ENCODE results near the gene CHADL. TPM values are rescaled to one million over a fixed set of nuclear protein-coding genes. Genes with fewer than 3 reads are reported as not detected.

Gene CHADL
- total RNA-seq, 4 donors from 2014 or later: 7.5 to 13.2 (median 10.3) TPM

GRCh38 chr22:41257696-41258095 is 17.0 kb upstream of the CHADL start:
- TF ChIP-seq EP300 (IDR thresholded peaks at IDR 0.05) (no peak), POLR2A (IDR thresholded peaks at IDR 0.05; ENCODE audit: low read depth) (no peak), CTCF (IDR thresholded peaks at IDR 0.05) (no peak), POLR2AphosphoS5 (IDR thresholded peaks at IDR 0.05) (no peak)
- H3K4me3 ChIP-seq: no peak overlapping the region
- DNase-seq (ENCODE audit: extremely low spot score): no peak
- 93% methylated on average over 11 of the region's 11 CpGs for WGBS
- peaks cover 0 to 7% (median 4%) of the 10 kb centered on the region in 4 donors for H3K4me1 ChIP-seq
- H3K9me3 ChIP-seq: no peaks in the 10 kb centered on the region
- intact Hi-C loops (cut with DNase I): no loop called here
- H3K27ac ChIP-seq (replicated peaks in 1 of 4): no peak overlapping the region
- peaks cover 56 to 100% (median 85%) of the 10 kb centered on the region in 4 donors for H3K36me3 ChIP-seq
- no peaks in the 10 kb centered on the region for H3K27me3 ChIP-seq

GRCh38 chr22:41256254-41257253 is 15.8 kb upstream of the CHADL start:
- intact Hi-C loops (cut with DNase I): no loop called here
- no peak overlapping the region for H3K4me3 ChIP-seq
- no peaks in the 10 kb centered on the region for H3K9me3 ChIP-seq
- peaks cover 65 to 100% (median 87%) of the 10 kb centered on the region in 4 donors for H3K36me3 ChIP-seq
- no peaks in the 10 kb centered on the region for H3K27me3 ChIP-seq
- peak overlapping the region in 2 of 4 donors; percentile 3 to 7 for H3K27ac ChIP-seq (replicated peaks in 1 of 4)
- no peak for DNase-seq (ENCODE audit: extremely low spot score)
- no peak for TF ChIP-seq EP300 (IDR thresholded peaks at IDR 0.05)
- no peak for TF ChIP-seq POLR2AphosphoS5 (IDR thresholded peaks at IDR 0.05)
- TF ChIP-seq POLR2A (IDR thresholded peaks at IDR 0.05; ENCODE audit: low read depth): no peak
- TF ChIP-seq CTCF (IDR thresholded peaks at IDR 0.05): no peak
- WGBS: 78% methylated on average over 15 of the region's 20 CpGs
- peaks cover 0 to 7% (median 3%) of the 10 kb centered on the region in 4 donors for H3K4me1 ChIP-seq

GRCh38 chr22:41254230-41254629 is 13.5 kb upstream of the CHADL start:
- no peak for TF ChIP-seq EP300 (IDR thresholded peaks at IDR 0.05)
- TF ChIP-seq POLR2AphosphoS5 (IDR thresholded peaks at IDR 0.05): no peak
- no peak for TF ChIP-seq POLR2A (IDR thresholded peaks at IDR 0.05; ENCODE audit: low read depth)
- no peak for TF ChIP-seq CTCF (IDR thresholded peaks at IDR 0.05)
- DNase-seq (ENCODE audit: extremely low spot score): no peak
- H3K9me3 ChIP-seq: no peaks in the 10 kb centered on the region
- H3K27me3 ChIP-seq: no peaks in the 10 kb centered on the region
- no peak overlapping the region for H3K4me3 ChIP-seq
- peaks cover 73 to 100% (median 94%) of the 10 kb centered on the region in 4 donors for H3K36me3 ChIP-seq
- WGBS: 89% methylated on average over 7 of the region's 7 CpGs
- H3K27ac ChIP-seq (replicated peaks in 1 of 4): no peak overlapping the region
- H3K4me1 ChIP-seq: peaks cover 0 to 7% (median 3%) of the 10 kb centered on the region in 4 donors
- intact Hi-C loops (cut with DNase I): no loop called here

GRCh38 chr22:41252365-41252764 is 11.6 kb upstream of the CHADL start:
- no peak overlapping the region for H3K4me3 ChIP-seq
- 95% methylated on average over 8 of the region's 8 CpGs for WGBS
- H3K27me3 ChIP-seq: no peaks in the 10 kb centered on the region
- no peak for TF ChIP-seq EP300 (IDR thresholded peaks at IDR 0.05)
- TF ChIP-seq POLR2AphosphoS5 (IDR thresholded peaks at IDR 0.05): no peak
- no peak for TF ChIP-seq CTCF (IDR thresholded peaks at IDR 0.05)
- no peak for TF ChIP-seq POLR2A (IDR thresholded peaks at IDR 0.05; ENCODE audit: low read depth)
- intact Hi-C loops (cut with DNase I): no loop called here
- H3K36me3 ChIP-seq: peaks cover 76 to 100% (median 98%) of the 10 kb centered on the region in 4 donors
- H3K27ac ChIP-seq (replicated peaks in 1 of 4): no peak overlapping the region
- DNase-seq (ENCODE audit: extremely low spot score): no peak
- H3K9me3 ChIP-seq: no peaks in the 10 kb centered on the region
- peaks cover 0 to 7% (median 4%) of the 10 kb centered on the region in 4 donors for H3K4me1 ChIP-seq

Measured in esophagus muscularis mucosa (tissue), 4 donors.